Activated naive CD4-positive, alpha-beta T cell treated with anti-CD3 and anti-CD28 coated beads, Interleukin-2, amount 50 U/mL, for 72 hours (primary cell): ENCODE data around the gene EIPR1. TPM values are rescaled to one million over a fixed set of nuclear protein-coding genes. Genes with fewer than 3 reads are reported as not detected.

Experiments used
- ATAC-seq, 2 donors: fragments of 150-1000 bp; cut with Tn5 transposase; 2 replicates each; pipeline ENCODE4 v1.10.0; 2021; ENCODE audit warnings: mild to moderate bottlenecking in 2 of 2, moderate library complexity in 2 of 2
- DNase-seq, 2 donors: peaks; one replicate each; pipeline ENCODE4 v3.0.0; 2021 to 2022; ENCODE audit warnings: low spot score in 2 of 2
- H3K27ac Mint-ChIP-seq, 2 donors: one replicate each; pipeline ENCODE4 v1.8.0; 2022; ENCODE audit warnings: mild to moderate bottlenecking in 2 of 2, mixed read lengths in 2 of 2
- H3K36me3 Mint-ChIP-seq, 2 donors: one replicate each; pipeline ENCODE4 v1.8.0; 2022; ENCODE audit warnings: mixed read lengths in 2 of 2
- H3K9me3 Mint-ChIP-seq, 2 donors: one replicate each; pipeline ENCODE4 v1.8.0; 2022; ENCODE audit warnings: mixed read lengths in 2 of 2
- total RNA-seq, 2 donors: library from RNA; stranded (reverse); gene quantifications; one replicate each; pipeline ENCODE4 v1.2.3, GENCODE V29; 2022

EIPR1 gene
- total RNA-seq, 2 donors from 2014 or later = 28.0 to 43.6 TPM

GRCh38 chr2:3282056-3282998 lies 95.3 kb downstream of the EIPR1 start:
- no peak for ATAC-seq
- H3K9me3 Mint-ChIP-seq = peaks cover 6 to 9% of the 10 kb centered on the region in 2 donors
- H3K27ac Mint-ChIP-seq = no peak overlapping the region
- peaks cover 15 to 28% of the 10 kb centered on the region in 2 donors for H3K36me3 Mint-ChIP-seq
- no peak for DNase-seq

GRCh38 chr2:3280683-3281520 lies 96.7 kb downstream of the EIPR1 start:
- peak overlapping the region in 1 of 2 donors; percentile 47 for H3K27ac Mint-ChIP-seq
- H3K9me3 Mint-ChIP-seq = peaks cover 3 to 4% of the 10 kb centered on the region in 2 donors
- ATAC-seq = no peak
- peaks cover 18 to 27% of the 10 kb centered on the region in 2 donors for H3K36me3 Mint-ChIP-seq
- DNase-seq = no peak

- Mint-ChIP-seq H3K27ac (peak overlapping the region in 1 of 2 donors; percentile 47), H3K36me3 (peaks cover 18 to 28% of the 10 kb centered on the region in 2 donors), H3K9me3 (peaks cover 3 to 4% of the 10 kb centered on the region in 2 donors)
- no peak for ATAC-seq
- DNase-seq = no peak
Measured at GRCh38 chr2:3280197-3280596, 97.4 kb downstream of the EIPR1 start.

- ATAC-seq (no peak), DNase-seq (no peak)
- peaks cover 3 to 10% of the 10 kb centered on the region in 2 donors for H3K9me3 Mint-ChIP-seq
- peak overlapping the region; percentile 64 to 88 for H3K27ac Mint-ChIP-seq
- peaks cover 22 to 36% of the 10 kb centered on the region in 2 donors for H3K36me3 Mint-ChIP-seq
Measured at GRCh38 chr2:3279236-3279960, 98.2 kb downstream of the EIPR1 start.

- Mint-ChIP-seq H3K27ac (peak overlapping the region; percentile 64 to 88), H3K9me3 (peaks cover 3 to 18% of the 10 kb centered on the region in 2 donors), H3K36me3 (peaks cover 22 to 44% of the 10 kb centered on the region in 2 donors)
- DNase-seq = no peak
- ATAC-seq = peak; percentile 51 to 61
Measured at GRCh38 chr2:3278521-3279218, 98.9 kb downstream of the EIPR1 start.

- peak overlapping the region; percentile 64 to 88 for H3K27ac Mint-ChIP-seq
- H3K9me3 Mint-ChIP-seq = peaks cover 3 to 20% of the 10 kb centered on the region in 2 donors
- ATAC-seq (no peak), DNase-seq (no peak)
- H3K36me3 Mint-ChIP-seq = peaks cover 22 to 48% of the 10 kb centered on the region in 2 donors
Measured at GRCh38 chr2:3277748-3278520, 99.7 kb downstream of the EIPR1 start.

- Mint-ChIP-seq H3K36me3 (peaks cover 22 to 55% of the 10 kb centered on the region in 2 donors), H3K27ac (no peak overlapping the region), H3K9me3 (peaks cover 3 to 23% of the 10 kb centered on the region in 2 donors)
- no peak for DNase-seq
- ATAC-seq = no peak
Measured at GRCh38 chr2:3277050-3277747, 100.4 kb downstream of the EIPR1 start.

- peaks cover 0 to 26% of the 10 kb centered on the region in 2 donors for H3K9me3 Mint-ChIP-seq
- ATAC-seq (peak in 1 of 2 donors; percentile 48), DNase-seq (no peak)
- H3K27ac Mint-ChIP-seq = no peak overlapping the region
- peaks cover 17 to 45% of the 10 kb centered on the region in 2 donors for H3K36me3 Mint-ChIP-seq
Measured at GRCh38 chr2:3272761-3273160, 104.9 kb downstream of the EIPR1 start.

GRCh38 chr2:3270095-3270478 lies 107.5 kb downstream of the EIPR1 start:
- ATAC-seq (no peak), DNase-seq (no peak)
- Mint-ChIP-seq H3K9me3 (peaks cover 0 to 26% of the 10 kb centered on the region in 2 donors), H3K27ac (no peak overlapping the region), H3K36me3 (peaks cover 9 to 31% of the 10 kb centered on the region in 2 donors)

- no peak for ATAC-seq
- peaks cover 6 to 26% of the 10 kb centered on the region in 2 donors for H3K36me3 Mint-ChIP-seq
- no peak overlapping the region for H3K27ac Mint-ChIP-seq
- H3K9me3 Mint-ChIP-seq = peaks cover 0 to 21% of the 10 kb centered on the region in 2 donors
- DNase-seq = no peak
Measured at GRCh38 chr2:3269425-3270094, 108.1 kb downstream of the EIPR1 start.

- Mint-ChIP-seq H3K36me3 (peaks cover 6 to 17% of the 10 kb centered on the region in 2 donors), H3K9me3 (peaks cover 0 to 12% of the 10 kb centered on the region in 2 donors), H3K27ac (no peak overlapping the region)
- no peak for DNase-seq
- ATAC-seq = no peak
Measured at GRCh38 chr2:3268705-3269029, 109.0 kb downstream of the EIPR1 start.

GRCh38 chr2:3267869-3268704 lies 109.5 kb downstream of the EIPR1 start:
- Mint-ChIP-seq H3K36me3 (peaks cover 6 to 14% of the 10 kb centered on the region in 2 donors), H3K9me3 (peaks cover 0 to 11% of the 10 kb centered on the region in 2 donors), H3K27ac (no peak overlapping the region)
- no peak for DNase-seq
- ATAC-seq = no peak
